GM12878 (cell line): ENCODE results near the gene ELK4. TPM values are rescaled to one million over a fixed set of nuclear protein-coding genes. Genes with fewer than 3 reads are reported as not detected.

ENCODE experiments used
- ATAC-seq: fragments of 200-7000 bp; cut with Tn5 transposase; 3 replicates; pipeline ENCODE4 v1.9.1; 2020; ENCODE audit warnings: mild to moderate bottlenecking, moderate library complexity
- BruUV-seq: library from RNA; stranded (reverse); fragments of 400-500 nt; replicated peaks from 2 replicates; lab custom pipeline; 2021; lab: Mats Ljungman, UMichigan
- CTCF ChIA-PET: fragments of 300-600 bp; sonication (Branson Sonifier 250); formaldehyde crosslinking; extraction: SDS; loops from one replicate; lab custom pipeline; 2021; ENCODE audit warnings: inconsistent platforms; lab: Yijun Ruan, JAX
- POLR2A ChIA-PET: fragments of 350-600 bp; formaldehyde crosslinking; extraction: SDS; loops from one replicate; lab custom pipeline; 2021; ENCODE audit warnings: inconsistent platforms; lab: Charles Lee
- RAD21 ChIA-PET: fragments of 300-600 bp; sonication (Branson Sonifier 250); formaldehyde crosslinking; loops from one replicate; lab custom pipeline; 2023; ENCODE audit warnings: antibody characterized with exemption; ENCODE audit not compliant: unreplicated experiment; lab: Charles Lee
- SMC1A ChIA-PET: fragments of 300-600 bp; sonication (Branson Sonifier 250); formaldehyde crosslinking; loops from one replicate; lab custom pipeline; 2023; ENCODE audit not compliant: unreplicated experiment, uncharacterized antibody; lab: Charles Lee
- DNase-seq: peaks from one replicate; pipeline ENCODE4 v3.0.0-alpha.2; 2011; ENCODE audit warnings: low read depth, low spot score
- FAIRE-seq: peaks from 3 replicates; lab custom pipeline; 2011; peaks lifted over from hg19 to GRCh38; lab: Jason Lieb, UNC
- H2AFZ ChIP-seq: 2 replicates; pipeline ENCODE4 v1.6.0; 2011; ENCODE audit warnings: low read depth, low read length, control low read depth; ENCODE audit not compliant: control insufficient read depth
- H3K27ac ChIP-seq: 2 replicates; pipeline ENCODE4 v1.5.1; 2011; ENCODE audit warnings: control low read depth; ENCODE audit not compliant: control insufficient read depth, insufficient read depth
- H3K27me3 ChIP-seq, 2 experiments: replicated peaks in 1 of 2; 2 replicates each; pipeline versions ENCODE4 v1.6.0 to v1.6.1; 2011; ENCODE audit warnings: low read length in 1 of 2; ENCODE audit not compliant: control insufficient read depth in 2 of 2, insufficient read depth in 2 of 2
- H3K36me3 ChIP-seq, 2 experiments: 2 replicates each; pipeline ENCODE4 v1.5.1; 2011; ENCODE audit warnings: low read length in 1 of 2; ENCODE audit not compliant: control insufficient read depth in 2 of 2, insufficient read depth in 2 of 2
- H3K4me1 ChIP-seq: 2 replicates; pipeline ENCODE4 v1.6.1; 2011; ENCODE audit warnings: mild to moderate bottlenecking, low read length, moderate library complexity, mixed read lengths; ENCODE audit not compliant: control insufficient read depth, insufficient read depth
- H3K4me2 ChIP-seq: 2 replicates; pipeline ENCODE4 v1.6.0; 2011; ENCODE audit warnings: control low read depth; ENCODE audit not compliant: control insufficient read depth, insufficient read depth
- H3K4me3 ChIP-seq: fragments of 200-600 bp; sonication (generic); 2 replicates; pipeline ENCODE4 v1.5.1; 2016
- H3K79me2 ChIP-seq: 2 replicates; pipeline ENCODE4 v1.6.0; 2011; ENCODE audit warnings: low read length; ENCODE audit not compliant: control insufficient read depth, insufficient read depth
- H3K9ac ChIP-seq: 2 replicates; pipeline ENCODE4 v1.8.0; 2011; ENCODE audit warnings: low read length, control low read depth, mixed read lengths; ENCODE audit not compliant: control insufficient read depth, insufficient read depth
- H3K9me3 ChIP-seq: replicated peaks from 3 replicates; pipeline ENCODE4 v1.5.1; 2011; ENCODE audit warnings: mild to moderate bottlenecking, low read length; ENCODE audit not compliant: control insufficient read depth, insufficient read depth
- H4K20me1 ChIP-seq: 2 replicates; pipeline ENCODE4 v1.6.0; 2011; ENCODE audit not compliant: control insufficient read depth, insufficient read depth
- BMI1 ChIP-seq: fragments of 450-650 bp; IDR thresholded peaks from 2 replicates; pipeline ENCODE4 v1.6.1; 2016; ENCODE audit warnings: mild to moderate bottlenecking, moderate library complexity, borderline replicate concordance
- JUND ChIP-seq: IDR thresholded peaks from 2 replicates; pipeline ENCODE4 v1.6.1; 2012; ENCODE audit warnings: low read depth, mild to moderate bottlenecking, low read length, improper control_type of control experiment, moderate library complexity
- MYC ChIP-seq: IDR thresholded peaks from 2 replicates; pipeline ENCODE4 v1.6.1; 2011; ENCODE audit warnings: mild to moderate bottlenecking, low read length, moderate library complexity, inconsistent platforms; ENCODE audit not compliant: insufficient read depth, insufficient replicate concordance, insufficient read length, severe bottlenecking
- TARDBP ChIP-seq: IDR thresholded peaks from 2 replicates; pipeline ENCODE4 v1.6.1; 2016; ENCODE audit warnings: borderline replicate concordance
- ZNF24 ChIP-seq: fragments of 450-650 bp; IDR thresholded peaks from 2 replicates; pipeline ENCODE4 v1.6.1; 2017; ENCODE audit warnings: antibody characterized with exemption, mild to moderate bottlenecking
- WGBS: methylation state at CpG from one replicate; pipeline ENCODE4 v1.1.6; 2016; ENCODE audit warnings: low lambda C conversion rate; ENCODE audit not compliant: insufficient replicate concordance, insufficient coverage; ENCODE audit errors: missing lambda C conversion rate; 5-methylcytosine and 5-hydroxymethylcytosine counted together
- in situ Hi-C: fragments of 300-500 bp; cut with MboI; formaldehyde crosslinking; loops from 9 replicates; pipeline ENCODE4 v1.14.3; 2018; ENCODE audit warnings: mixed read lengths
- intact Hi-C: fragments of 100-400 bp; cut with micrococcal nuclease; formaldehyde crosslinking; loops from one replicate; pipeline ENCODE4 v1.14.2; 2022; ENCODE audit not compliant: unreplicated experiment
- polyA plus RNA-seq, 11 experiments: library from polyadenylated mRNA; depleted of rRNA in 4 of 11; unstranded in 6 of 11; stranded (reverse) in 5 of 11; fragments of >200 nt; fragmentation: Nextera tagmentation in 4 of 11; fragmentation: Illumina TruSeq in 1 of 11; extraction: Ambion mirVana in 4 of 11; extraction: Trizol in 1 of 11; gene quantifications; 1 replicate in 1 of 11; 2 replicates in 10 of 11; pipeline versions ENCODE4 v1.2.1 to v1.2.3, GENCODE V29; 2011 to 2016; ENCODE audit warnings: inconsistent platforms in 2 of 11, missing spikeins in 2 of 11, low read depth in 1 of 11
- total RNA-seq, 4 experiments: library from RNA; depleted of rRNA in 3 of 4; stranded (reverse); fragments of >200 nt in 3 of 4; fragmentation: Illumina TruSeq in 1 of 4; extraction: Trizol in 1 of 4; gene quantifications; 2 replicates each; pipeline versions ENCODE4 v1.2.1 to v1.2.3, GENCODE V29; 2013 to 2021
- TF ChIP-seq, protein P1 (sequence below): IDR thresholded peaks from 2 replicates; pipeline ENCODE4 v1.6.1; 2011; ENCODE audit warnings: borderline replicate concordance, low read depth, mild to moderate bottlenecking, moderate library complexity, mixed read lengths, low read length; ENCODE audit not compliant: insufficient read depth; ENCODE audit errors: extremely low read length

ELK4 gene
- total and polyA plus RNA-seq, 10 of the 15 experiments (the other 5 are each of a cell fraction or from before 2014, with no cell fraction given), result 5.2 to 71.5 (median 18.5) TPM

DNA sequence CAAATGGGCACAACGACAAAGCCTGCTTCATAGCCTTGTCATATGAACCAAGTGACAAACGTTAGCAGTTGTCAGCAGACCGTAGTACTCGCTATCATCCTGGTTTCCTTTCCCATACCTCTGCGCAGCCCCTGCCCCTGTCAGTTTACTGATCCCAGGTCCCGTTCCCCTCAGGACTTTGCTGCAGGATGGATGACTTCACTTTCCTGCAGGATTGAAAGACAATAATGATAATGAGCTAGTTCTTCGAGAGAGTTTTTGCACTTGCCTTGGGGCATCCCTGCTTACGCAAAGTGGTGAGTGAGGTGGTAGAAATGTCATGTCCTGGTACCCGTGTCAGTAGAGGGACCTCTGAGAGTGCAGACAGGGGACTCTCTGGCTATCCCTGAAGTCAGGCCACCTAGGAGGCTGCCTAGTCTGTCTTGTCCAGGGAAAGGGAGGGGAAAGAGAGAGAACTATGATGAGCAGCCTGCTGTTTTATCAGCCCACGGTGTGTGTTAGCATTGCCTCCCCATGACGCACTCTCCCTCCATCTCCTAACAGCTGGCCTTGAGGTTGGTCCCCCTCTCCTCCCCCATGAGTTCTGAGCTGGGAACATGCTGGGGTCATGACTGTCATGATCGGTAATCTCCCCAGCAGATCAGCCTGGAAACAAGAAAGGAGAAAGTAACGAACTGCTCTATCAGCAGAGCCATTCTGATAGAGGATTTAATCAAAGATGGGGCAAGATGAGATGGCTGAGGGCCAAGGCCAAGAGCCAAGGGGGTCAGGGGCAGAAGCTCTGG, 53.7 kb downstream of the ELK4 start:
- TF ChIP-seq TARDBP (no peak), MYC (no peak), ZNF24 (no peak), BMI1 (no peak), JUND (no peak)
- TF ChIP-seq, protein P1, sequence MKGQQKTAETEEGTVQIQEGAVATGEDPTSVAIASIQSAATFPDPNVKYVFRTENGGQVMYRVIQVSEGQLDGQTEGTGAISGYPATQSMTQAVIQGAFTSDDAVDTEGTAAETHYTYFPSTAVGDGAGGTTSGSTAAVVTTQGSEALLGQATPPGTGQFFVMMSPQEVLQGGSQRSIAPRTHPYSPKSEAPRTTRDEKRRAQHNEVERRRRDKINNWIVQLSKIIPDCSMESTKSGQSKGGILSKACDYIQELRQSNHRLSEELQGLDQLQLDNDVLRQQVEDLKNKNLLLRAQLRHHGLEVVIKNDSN, result no peak
- Histone ChIP-seq H3K4me2 (no peak overlapping the region), H4K20me1 (no peaks in the 10 kb centered on the region), H3K36me3 (no peaks in the 10 kb centered on the region), H2AFZ (no peak overlapping the region), H3K4me1 (peaks cover 10% of the 10 kb centered on the region), H3K27me3 (peaks cover 0 to 5% of the 10 kb centered on the region in 2 experiments; a peak in 2 of 4 replicates), H3K9ac (no peak overlapping the region), H3K4me3 (no peak overlapping the region), H3K27ac (no peak overlapping the region), H3K79me2 (no peaks in the 10 kb centered on the region), H3K9me3 (no peaks in the 10 kb centered on the region)
- DNase-seq (no peak), ATAC-seq (no peak), FAIRE-seq (no peak)
- POLR2A ChIA-PET, result interaction anchor here (0.8 kb wide), 1 partner anchor 13 kb away, joined by 3 read pairs; no protein-coding TSS in a partner anchor
- 43% methylated on average over 13 of the region's 13 CpGs for WGBS
- RAD21 ChIA-PET, result interaction anchor here (1.2 to 1.3 kb wide), 2 partner anchors 54 to 399 kb away, joined by 3 read pairs; no protein-coding TSS in a partner anchor
- no TSS peak for BruUV-seq
- in situ Hi-C loops (no loop called here), intact Hi-C loops (no loop called here)
- CTCF ChIA-PET, result interaction anchor here (0.9 to 1.1 kb wide), 3 partner anchors 13 to 81 kb away, joined by 3 to 4 read pairs (median 4); no protein-coding TSS in a partner anchor
- SMC1A ChIA-PET, result no interaction called here
